GM12878 (cell line): ENCODE data around the gene ANXA11. TPM values are rescaled to one million over a fixed set of nuclear protein-coding genes. Genes with fewer than 3 reads are reported as not detected.

Experiments used
- ATAC-seq: fragments of 200-7000 bp; cut with Tn5 transposase; 3 replicates; pipeline ENCODE4 v1.9.1; 2020; ENCODE audit warnings: mild to moderate bottlenecking, moderate library complexity
- BruUV-seq: library from RNA; stranded (reverse); fragments of 400-500 nt; replicated peaks from 2 replicates; lab custom pipeline; 2021; lab: Mats Ljungman, UMichigan
- CTCF ChIA-PET: fragments of 300-600 bp; sonication (Branson Sonifier 250); formaldehyde crosslinking; extraction: SDS; loops from one replicate; lab custom pipeline; 2021; ENCODE audit warnings: inconsistent platforms; lab: Yijun Ruan, JAX
- POLR2A ChIA-PET: fragments of 350-600 bp; formaldehyde crosslinking; extraction: SDS; loops from one replicate; lab custom pipeline; 2021; ENCODE audit warnings: inconsistent platforms; lab: Charles Lee
- RAD21 ChIA-PET: fragments of 300-600 bp; sonication (Branson Sonifier 250); formaldehyde crosslinking; loops from one replicate; lab custom pipeline; 2023; ENCODE audit warnings: antibody characterized with exemption; ENCODE audit not compliant: unreplicated experiment; lab: Charles Lee
- SMC1A ChIA-PET: fragments of 300-600 bp; sonication (Branson Sonifier 250); formaldehyde crosslinking; loops from one replicate; lab custom pipeline; 2023; ENCODE audit not compliant: unreplicated experiment, uncharacterized antibody; lab: Charles Lee
- DNase-seq: peaks from one replicate; pipeline ENCODE4 v3.0.0-alpha.2; 2011; ENCODE audit warnings: low read depth, low spot score
- FAIRE-seq: peaks from 3 replicates; lab custom pipeline; 2011; peaks lifted over from hg19 to GRCh38; lab: Jason Lieb, UNC
- H2AFZ ChIP-seq: 2 replicates; pipeline ENCODE4 v1.6.0; 2011; ENCODE audit warnings: low read depth, low read length, control low read depth; ENCODE audit not compliant: control insufficient read depth
- H3K27ac ChIP-seq: 2 replicates; pipeline ENCODE4 v1.5.1; 2011; ENCODE audit warnings: control low read depth; ENCODE audit not compliant: control insufficient read depth, insufficient read depth
- H3K27me3 ChIP-seq, 2 experiments: replicated peaks in 1 of 2; 2 replicates each; pipeline versions ENCODE4 v1.6.0 to v1.6.1; 2011; ENCODE audit warnings: low read length in 1 of 2; ENCODE audit not compliant: control insufficient read depth in 2 of 2, insufficient read depth in 2 of 2
- H3K36me3 ChIP-seq, 2 experiments: 2 replicates each; pipeline ENCODE4 v1.5.1; 2011; ENCODE audit warnings: low read length in 1 of 2; ENCODE audit not compliant: control insufficient read depth in 2 of 2, insufficient read depth in 2 of 2
- H3K4me1 ChIP-seq: 2 replicates; pipeline ENCODE4 v1.6.1; 2011; ENCODE audit warnings: mild to moderate bottlenecking, low read length, moderate library complexity, mixed read lengths; ENCODE audit not compliant: control insufficient read depth, insufficient read depth
- H3K4me2 ChIP-seq: 2 replicates; pipeline ENCODE4 v1.6.0; 2011; ENCODE audit warnings: control low read depth; ENCODE audit not compliant: control insufficient read depth, insufficient read depth
- H3K4me3 ChIP-seq: fragments of 200-600 bp; sonication (generic); 2 replicates; pipeline ENCODE4 v1.5.1; 2016
- H3K79me2 ChIP-seq: 2 replicates; pipeline ENCODE4 v1.6.0; 2011; ENCODE audit warnings: low read length; ENCODE audit not compliant: control insufficient read depth, insufficient read depth
- H3K9ac ChIP-seq: 2 replicates; pipeline ENCODE4 v1.8.0; 2011; ENCODE audit warnings: low read length, control low read depth, mixed read lengths; ENCODE audit not compliant: control insufficient read depth, insufficient read depth
- H3K9me3 ChIP-seq: replicated peaks from 3 replicates; pipeline ENCODE4 v1.5.1; 2011; ENCODE audit warnings: mild to moderate bottlenecking, low read length; ENCODE audit not compliant: control insufficient read depth, insufficient read depth
- H4K20me1 ChIP-seq: 2 replicates; pipeline ENCODE4 v1.6.0; 2011; ENCODE audit not compliant: control insufficient read depth, insufficient read depth
- BRCA1 ChIP-seq: IDR thresholded peaks from 2 replicates; pipeline ENCODE4 v1.6.1; 2011; ENCODE audit warnings: low read depth, low read length, improper control_type of control experiment
- EGR1 ChIP-seq, 2 experiments: IDR thresholded peaks; 1 replicate in 1 of 2; 2 replicates in 1 of 2; pipeline ENCODE4 v1.6.1; 2011 to 2012; ENCODE audit warnings: low read depth in 2 of 2, low read length in 2 of 2, borderline replicate concordance in 1 of 2, mild to moderate bottlenecking in 1 of 2, moderate library complexity in 1 of 2
- FOXK2 ChIP-seq: fragments of 450-650 bp; IDR thresholded peaks from 2 replicates; pipeline ENCODE4 v1.6.1; 2017; ENCODE audit warnings: mild to moderate bottlenecking, moderate library complexity
- MXI1 ChIP-seq: fragments of 150-350 bp; IDR thresholded peaks from 2 replicates; pipeline ENCODE4 v1.6.1; 2011; ENCODE audit warnings: low read depth, mild to moderate bottlenecking, inconsistent platforms, low read length, improper control_type of control experiment
- NR2F1 ChIP-seq: fragments of 450-650 bp; conservative IDR thresholded peaks from 2 replicates; pipeline ENCODE4 v1.6.1; 2017; ENCODE audit warnings: mild to moderate bottlenecking
- PAX5 ChIP-seq: IDR thresholded peaks from 2 replicates; pipeline ENCODE4 v1.6.1; 2011; ENCODE audit warnings: low read depth, low read length, borderline replicate concordance
- POLR2AphosphoS5 ChIP-seq: IDR thresholded peaks from 2 replicates; pipeline ENCODE4 v1.6.1; 2011; ENCODE audit warnings: mild to moderate bottlenecking, low read length, inconsistent platforms
- POU2F2 ChIP-seq: IDR thresholded peaks from 3 replicates; pipeline ENCODE4 v1.6.1; 2011; ENCODE audit warnings: low read depth, mild to moderate bottlenecking, low read length, borderline replicate concordance
- RELA ChIP-seq: fragments of 450-650 bp; IDR thresholded peaks from 2 replicates; pipeline ENCODE4 v1.8.0; 2014; ENCODE audit warnings: borderline replicate concordance; ENCODE audit not compliant: partially characterized antibody
- SPI1 ChIP-seq: IDR thresholded peaks from 2 replicates; pipeline ENCODE4 v1.6.1; 2011; ENCODE audit warnings: low read depth, mild to moderate bottlenecking, low read length, moderate library complexity, borderline replicate concordance; ENCODE audit not compliant: insufficient read depth
- STAT1 ChIP-seq: fragments of 450-650 bp; conservative IDR thresholded peaks from 2 replicates; pipeline ENCODE4 v1.6.1; 2014; ENCODE audit warnings: antibody characterized with exemption, mild to moderate bottlenecking
- ZBED1 ChIP-seq: IDR thresholded peaks from 2 replicates; pipeline ENCODE4 v1.6.1; 2016; ENCODE audit warnings: borderline replicate concordance
- ZZZ3 ChIP-seq: IDR thresholded peaks from 2 replicates; pipeline ENCODE4 v1.6.1; 2011; ENCODE audit warnings: low read depth; ENCODE audit not compliant: control insufficient read depth, insufficient read length
- WGBS: methylation state at CpG from one replicate; pipeline ENCODE4 v1.1.6; 2016; ENCODE audit warnings: low lambda C conversion rate; ENCODE audit not compliant: insufficient replicate concordance, insufficient coverage; ENCODE audit errors: missing lambda C conversion rate; 5-methylcytosine and 5-hydroxymethylcytosine counted together
- in situ Hi-C: fragments of 300-500 bp; cut with MboI; formaldehyde crosslinking; loops from 9 replicates; pipeline ENCODE4 v1.14.3; 2018; ENCODE audit warnings: mixed read lengths
- intact Hi-C: fragments of 100-400 bp; cut with micrococcal nuclease; formaldehyde crosslinking; loops from one replicate; pipeline ENCODE4 v1.14.2; 2022; ENCODE audit not compliant: unreplicated experiment
- polyA plus RNA-seq, 11 experiments: library from polyadenylated mRNA; depleted of rRNA in 4 of 11; unstranded in 6 of 11; stranded (reverse) in 5 of 11; fragments of >200 nt; fragmentation: Nextera tagmentation in 4 of 11; fragmentation: Illumina TruSeq in 1 of 11; extraction: Ambion mirVana in 4 of 11; extraction: Trizol in 1 of 11; gene quantifications; 1 replicate in 1 of 11; 2 replicates in 10 of 11; pipeline versions ENCODE4 v1.2.1 to v1.2.3, GENCODE V29; 2011 to 2016; ENCODE audit warnings: inconsistent platforms in 2 of 11, missing spikeins in 2 of 11, low read depth in 1 of 11
- total RNA-seq, 4 experiments: library from RNA; depleted of rRNA in 3 of 4; stranded (reverse); fragments of >200 nt in 3 of 4; fragmentation: Illumina TruSeq in 1 of 4; extraction: Trizol in 1 of 4; gene quantifications; 2 replicates each; pipeline versions ENCODE4 v1.2.1 to v1.2.3, GENCODE V29; 2013 to 2021
- TF ChIP-seq, protein P1 (sequence below): IDR thresholded peaks from 2 replicates; pipeline ENCODE4 v1.6.1; 2012; ENCODE audit warnings: mild to moderate bottlenecking, low read depth, low read length
- TF ChIP-seq, protein P2 (sequence below): fragments of 450-650 bp; conservative IDR thresholded peaks from 2 replicates; pipeline ENCODE4 v1.6.1; 2017; ENCODE audit warnings: mild to moderate bottlenecking, moderate library complexity
- TF ChIP-seq, protein P3 (sequence below): IDR thresholded peaks from 2 replicates; pipeline ENCODE4 v1.6.1; 2011; ENCODE audit warnings: mild to moderate bottlenecking, low read depth, low read length, moderate library complexity; ENCODE audit not compliant: insufficient replicate concordance

The ANXA11 gene
- total and polyA plus RNA-seq, 10 of the 15 experiments (the other 5 are each of a cell fraction or from before 2014, with no cell fraction given) = 25.0 to 129 (median 72.2) TPM

DNA sequence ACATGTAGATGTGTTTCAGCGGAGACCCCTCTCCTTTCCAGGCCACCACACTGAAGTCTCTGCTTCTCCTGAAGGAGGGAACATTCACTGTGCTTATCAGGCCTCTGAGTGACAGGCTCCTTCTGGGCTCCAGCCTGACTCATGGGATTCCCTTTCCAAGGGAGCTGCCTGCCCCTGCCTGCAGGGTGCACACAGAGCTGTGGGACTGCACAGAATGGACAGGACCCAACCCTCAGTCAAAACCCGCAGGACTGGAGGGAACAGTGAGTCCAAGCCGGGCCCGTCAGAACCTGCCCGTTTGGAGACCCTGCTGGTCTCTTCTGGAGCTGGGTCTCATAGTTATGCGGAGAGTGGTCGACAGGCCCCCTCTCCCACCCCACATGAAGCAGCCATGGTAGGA lies 40.2 kb downstream of the ANXA11 start:
- no peak for ATAC-seq
- RAD21 ChIA-PET = interaction anchor here (2.2 kb wide), 1 partner anchor 57 kb away, joined by 7 read pairs; no protein-coding TSS in a partner anchor
- POLR2A ChIA-PET = interaction anchor here (0.7 kb wide), 1 partner anchor 22 kb away, joined by 5 read pairs; no protein-coding TSS in a partner anchor
- Histone ChIP-seq H3K4me1 (no peaks in the 10 kb centered on the region), H3K79me2 (no peaks in the 10 kb centered on the region), H4K20me1 (no peaks in the 10 kb centered on the region), H3K4me2 (no peak overlapping the region), H3K9ac (no peak overlapping the region), H3K9me3 (no peaks in the 10 kb centered on the region), H3K27me3 (no peaks in the 10 kb centered on the region), H2AFZ (no peak overlapping the region), H3K27ac (no peak overlapping the region), H3K36me3 (peaks cover 21 to 28% of the 10 kb centered on the region in 2 experiments), H3K4me3 (no peak overlapping the region)
- no peak for DNase-seq
- in situ Hi-C loops (no loop called here), intact Hi-C loops (no loop called here)
- no TSS peak for BruUV-seq
- CTCF ChIA-PET = interaction anchor here (0.7 to 7.5 kb wide), 3 partner anchors 15 to 56 kb away, joined by 3 to 41 read pairs (median 8); no protein-coding TSS in a partner anchor
- 90% methylated on average over 6 of the region's 7 CpGs for WGBS
- SMC1A ChIA-PET = interaction anchor here (0.7 kb wide), 1 partner anchor 14 kb away, joined by 4 read pairs; no protein-coding TSS in a partner anchor
- no peak for FAIRE-seq
- TF ChIP-seq, protein P1, sequence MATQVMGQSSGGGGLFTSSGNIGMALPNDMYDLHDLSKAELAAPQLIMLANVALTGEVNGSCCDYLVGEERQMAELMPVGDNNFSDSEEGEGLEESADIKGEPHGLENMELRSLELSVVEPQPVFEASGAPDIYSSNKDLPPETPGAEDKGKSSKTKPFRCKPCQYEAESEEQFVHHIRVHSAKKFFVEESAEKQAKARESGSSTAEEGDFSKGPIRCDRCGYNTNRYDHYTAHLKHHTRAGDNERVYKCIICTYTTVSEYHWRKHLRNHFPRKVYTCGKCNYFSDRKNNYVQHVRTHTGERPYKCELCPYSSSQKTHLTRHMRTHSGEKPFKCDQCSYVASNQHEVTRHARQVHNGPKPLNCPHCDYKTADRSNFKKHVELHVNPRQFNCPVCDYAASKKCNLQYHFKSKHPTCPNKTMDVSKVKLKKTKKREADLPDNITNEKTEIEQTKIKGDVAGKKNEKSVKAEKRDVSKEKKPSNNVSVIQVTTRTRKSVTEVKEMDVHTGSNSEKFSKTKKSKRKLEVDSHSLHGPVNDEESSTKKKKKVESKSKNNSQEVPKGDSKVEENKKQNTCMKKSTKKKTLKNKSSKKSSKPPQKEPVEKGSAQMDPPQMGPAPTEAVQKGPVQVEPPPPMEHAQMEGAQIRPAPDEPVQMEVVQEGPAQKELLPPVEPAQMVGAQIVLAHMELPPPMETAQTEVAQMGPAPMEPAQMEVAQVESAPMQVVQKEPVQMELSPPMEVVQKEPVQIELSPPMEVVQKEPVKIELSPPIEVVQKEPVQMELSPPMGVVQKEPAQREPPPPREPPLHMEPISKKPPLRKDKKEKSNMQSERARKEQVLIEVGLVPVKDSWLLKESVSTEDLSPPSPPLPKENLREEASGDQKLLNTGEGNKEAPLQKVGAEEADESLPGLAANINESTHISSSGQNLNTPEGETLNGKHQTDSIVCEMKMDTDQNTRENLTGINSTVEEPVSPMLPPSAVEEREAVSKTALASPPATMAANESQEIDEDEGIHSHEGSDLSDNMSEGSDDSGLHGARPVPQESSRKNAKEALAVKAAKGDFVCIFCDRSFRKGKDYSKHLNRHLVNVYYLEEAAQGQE = no peak
- no peak for TF ChIP-seq POLR2AphosphoS5
- TF ChIP-seq RELA = no peak
- TF ChIP-seq, protein P2, sequence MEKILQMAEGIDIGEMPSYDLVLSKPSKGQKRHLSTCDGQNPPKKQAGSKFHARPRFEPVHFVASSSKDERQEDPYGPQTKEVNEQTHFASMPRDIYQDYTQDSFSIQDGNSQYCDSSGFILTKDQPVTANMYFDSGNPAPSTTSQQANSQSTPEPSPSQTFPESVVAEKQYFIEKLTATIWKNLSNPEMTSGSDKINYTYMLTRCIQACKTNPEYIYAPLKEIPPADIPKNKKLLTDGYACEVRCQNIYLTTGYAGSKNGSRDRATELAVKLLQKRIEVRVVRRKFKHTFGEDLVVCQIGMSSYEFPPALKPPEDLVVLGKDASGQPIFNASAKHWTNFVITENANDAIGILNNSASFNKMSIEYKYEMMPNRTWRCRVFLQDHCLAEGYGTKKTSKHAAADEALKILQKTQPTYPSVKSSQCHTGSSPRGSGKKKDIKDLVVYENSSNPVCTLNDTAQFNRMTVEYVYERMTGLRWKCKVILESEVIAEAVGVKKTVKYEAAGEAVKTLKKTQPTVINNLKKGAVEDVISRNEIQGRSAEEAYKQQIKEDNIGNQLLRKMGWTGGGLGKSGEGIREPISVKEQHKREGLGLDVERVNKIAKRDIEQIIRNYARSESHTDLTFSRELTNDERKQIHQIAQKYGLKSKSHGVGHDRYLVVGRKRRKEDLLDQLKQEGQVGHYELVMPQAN = no peak
- no peak for TF ChIP-seq FOXK2
- no peak for TF ChIP-seq STAT1
- no peak for TF ChIP-seq BRCA1
- TF ChIP-seq ZZZ3 = no peak
- no peak for TF ChIP-seq NR2F1
- TF ChIP-seq POU2F2 = no peak
- TF ChIP-seq SPI1 = no peak
- TF ChIP-seq, protein P3, sequence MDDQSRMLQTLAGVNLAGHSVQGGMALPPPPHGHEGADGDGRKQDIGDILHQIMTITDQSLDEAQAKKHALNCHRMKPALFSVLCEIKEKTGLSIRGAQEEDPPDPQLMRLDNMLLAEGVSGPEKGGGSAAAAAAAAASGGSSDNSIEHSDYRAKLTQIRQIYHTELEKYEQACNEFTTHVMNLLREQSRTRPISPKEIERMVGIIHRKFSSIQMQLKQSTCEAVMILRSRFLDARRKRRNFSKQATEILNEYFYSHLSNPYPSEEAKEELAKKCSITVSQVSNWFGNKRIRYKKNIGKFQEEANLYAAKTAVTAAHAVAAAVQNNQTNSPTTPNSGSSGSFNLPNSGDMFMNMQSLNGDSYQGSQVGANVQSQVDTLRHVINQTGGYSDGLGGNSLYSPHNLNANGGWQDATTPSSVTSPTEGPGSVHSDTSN = no peak
- TF ChIP-seq ZBED1 = no peak
- TF ChIP-seq MXI1 = no peak
- no peak for TF ChIP-seq EGR1 (IDR thresholded peaks at IDR 0.05; ENCODE audit: borderline replicate concordance in 1 of 2, low read depth in 2 of 2, low read length in 2 of 2)
- TF ChIP-seq PAX5 = no peak
